Glutamatergic neuron (in vitro differentiated cells): ENCODE results near the gene MEN1. TPM values are rescaled to one million over a fixed set of nuclear protein-coding genes. Genes with fewer than 3 reads are reported as not detected.

Experiments
- DNase-seq: peaks from one replicate; pipeline ENCODE4 v3.0.0; 2022
- H3K27ac Mint-ChIP-seq: one replicate; pipeline ENCODE4 v1.8.0; 2020; ENCODE audit warnings: mild to moderate bottlenecking, mixed read lengths, inconsistent platforms; ENCODE audit not compliant: unreplicated experiment
- H3K27me3 Mint-ChIP-seq: one replicate; pipeline ENCODE4 v1.8.0; 2020; ENCODE audit warnings: mild to moderate bottlenecking, moderate library complexity, mixed read lengths, inconsistent platforms; ENCODE audit not compliant: unreplicated experiment
- H3K36me3 Mint-ChIP-seq: one replicate; pipeline ENCODE4 v1.8.0; 2020; ENCODE audit warnings: mild to moderate bottlenecking, mixed read lengths, inconsistent platforms; ENCODE audit not compliant: unreplicated experiment
- H3K4me1 Mint-ChIP-seq: one replicate; pipeline ENCODE4 v1.8.0; 2020; ENCODE audit warnings: mild to moderate bottlenecking, low read depth, mixed read lengths, inconsistent platforms; ENCODE audit not compliant: unreplicated experiment
- H3K4me3 Mint-ChIP-seq: one replicate; pipeline ENCODE4 v1.8.0; 2020; ENCODE audit warnings: mild to moderate bottlenecking, mixed read lengths, inconsistent platforms; ENCODE audit not compliant: unreplicated experiment
- H3K9me3 Mint-ChIP-seq: one replicate; pipeline ENCODE4 v1.8.0; 2020; ENCODE audit warnings: mild to moderate bottlenecking, moderate library complexity, mixed read lengths, inconsistent platforms; ENCODE audit not compliant: unreplicated experiment
- total RNA-seq: library from RNA; stranded (reverse); fragmentation: NEBNext Ultra II Directional; extraction: Animal tissue kit (Norgen Biotek cat#: 25700); gene quantifications from one replicate; pipeline ENCODE4 v1.2.1, GENCODE V29; 2021; ENCODE audit not compliant: unreplicated experiment
- TF ChIP-seq, protein P1 (sequence below): fragments of 200-600 bp; sonication (generic); IDR thresholded peaks from one replicate; pipeline ENCODE4 v1.5.0; 2021; ENCODE audit not compliant: partially characterized antibody, unreplicated experiment

The MEN1 gene
- total RNA-seq, 1 donor from 2014 or later: 39.7 TPM

DNA sequence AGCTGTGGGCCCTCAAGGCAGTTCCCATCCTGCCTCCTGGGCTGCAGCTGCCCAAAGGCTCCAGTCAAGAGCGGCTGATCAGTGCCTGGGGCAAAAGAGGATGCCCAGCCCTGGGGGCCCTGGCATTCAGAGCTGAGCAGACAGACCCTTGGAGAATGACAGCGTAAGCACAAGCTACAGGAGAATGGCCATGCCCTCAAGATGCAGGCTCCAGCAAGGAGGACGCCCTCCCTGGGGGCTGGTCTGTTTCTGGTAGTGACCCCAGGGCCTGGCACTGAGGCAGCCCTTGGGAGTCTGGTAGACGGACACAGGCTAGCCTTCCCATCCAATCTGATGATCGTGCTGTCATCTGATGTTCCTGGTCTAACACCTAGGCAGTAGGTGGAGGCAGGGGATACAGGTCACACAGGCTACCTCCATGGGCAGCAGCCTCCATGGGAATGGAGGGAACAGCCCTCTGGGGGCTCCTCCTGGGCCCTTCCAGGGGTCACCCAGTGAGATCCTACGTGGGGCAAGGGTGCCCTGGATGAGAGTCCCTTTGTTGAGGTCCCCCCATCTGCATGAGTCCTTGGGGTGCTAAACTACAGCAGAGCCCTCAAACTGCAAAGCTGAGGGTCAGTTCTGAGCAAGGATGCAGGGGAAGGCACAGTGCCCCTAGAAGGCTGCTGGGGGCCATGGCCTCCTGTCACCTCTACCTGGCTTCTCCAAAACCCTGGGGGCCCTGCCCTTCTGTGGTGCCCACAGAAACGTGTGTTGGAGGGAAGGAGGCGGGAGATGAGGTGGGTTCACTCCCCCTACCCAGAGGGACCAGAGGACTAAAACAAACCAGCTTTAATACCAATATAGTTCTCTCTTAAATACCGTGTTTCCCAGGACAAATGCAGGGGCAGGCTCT, 21.8 kb downstream of the MEN1 start:
- H3K27ac Mint-ChIP-seq: no peak overlapping the region

DNA sequence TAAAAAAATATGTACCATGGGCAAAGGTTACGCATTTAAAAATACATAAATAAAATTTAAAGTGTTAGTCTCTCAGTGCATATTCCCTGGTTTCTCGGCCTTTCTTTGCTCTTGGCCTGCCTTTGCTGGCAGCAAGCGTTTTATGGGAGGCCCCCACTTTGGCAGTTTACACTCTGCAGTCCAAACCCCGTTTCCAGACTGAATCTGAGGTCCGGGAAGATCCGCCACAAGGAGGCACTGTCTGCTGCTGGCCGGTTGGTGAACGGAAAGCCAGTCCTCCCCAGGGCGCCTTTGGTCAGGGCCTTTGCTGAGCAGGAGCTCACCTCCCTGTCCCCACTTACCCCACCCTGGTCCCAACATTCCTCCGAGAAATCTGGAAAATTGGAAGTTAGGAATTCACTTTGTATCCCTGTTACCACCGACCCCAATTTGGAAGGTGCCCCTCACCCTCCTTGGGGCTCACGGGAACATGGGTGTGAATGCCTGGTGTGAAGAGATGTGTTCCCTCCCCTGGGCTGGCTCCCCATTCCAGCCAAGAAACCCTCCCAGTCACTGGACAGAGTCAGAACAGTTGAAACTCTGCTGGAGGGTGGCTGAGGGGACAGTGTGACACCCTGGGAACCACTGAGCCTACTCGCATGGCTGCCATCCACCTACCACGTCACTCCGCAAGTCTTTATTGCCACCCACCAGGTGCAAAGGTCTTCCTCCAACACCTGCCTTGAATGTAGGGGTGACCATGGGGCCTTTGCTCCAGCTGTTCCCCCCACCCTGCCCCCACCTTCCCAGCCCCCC, 22.6 kb downstream of the MEN1 start:
- Mint-ChIP-seq H3K9me3 (no peaks in the 10 kb centered on the region), H3K4me1 (no peaks in the 10 kb centered on the region), H3K27me3 (peaks cover 6% of the 10 kb centered on the region), H3K27ac (no peak overlapping the region), H3K36me3 (no peaks in the 10 kb centered on the region), H3K4me3 (no peak overlapping the region)
- TF ChIP-seq, protein P1, sequence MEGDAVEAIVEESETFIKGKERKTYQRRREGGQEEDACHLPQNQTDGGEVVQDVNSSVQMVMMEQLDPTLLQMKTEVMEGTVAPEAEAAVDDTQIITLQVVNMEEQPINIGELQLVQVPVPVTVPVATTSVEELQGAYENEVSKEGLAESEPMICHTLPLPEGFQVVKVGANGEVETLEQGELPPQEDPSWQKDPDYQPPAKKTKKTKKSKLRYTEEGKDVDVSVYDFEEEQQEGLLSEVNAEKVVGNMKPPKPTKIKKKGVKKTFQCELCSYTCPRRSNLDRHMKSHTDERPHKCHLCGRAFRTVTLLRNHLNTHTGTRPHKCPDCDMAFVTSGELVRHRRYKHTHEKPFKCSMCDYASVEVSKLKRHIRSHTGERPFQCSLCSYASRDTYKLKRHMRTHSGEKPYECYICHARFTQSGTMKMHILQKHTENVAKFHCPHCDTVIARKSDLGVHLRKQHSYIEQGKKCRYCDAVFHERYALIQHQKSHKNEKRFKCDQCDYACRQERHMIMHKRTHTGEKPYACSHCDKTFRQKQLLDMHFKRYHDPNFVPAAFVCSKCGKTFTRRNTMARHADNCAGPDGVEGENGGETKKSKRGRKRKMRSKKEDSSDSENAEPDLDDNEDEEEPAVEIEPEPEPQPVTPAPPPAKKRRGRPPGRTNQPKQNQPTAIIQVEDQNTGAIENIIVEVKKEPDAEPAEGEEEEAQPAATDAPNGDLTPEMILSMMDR: peak; percentile 66
- peak; percentile 86 for DNase-seq

More for the DNA sequence above, 21.8 kb downstream of the MEN1 start:
- no peak overlapping the region for H3K4me3 Mint-ChIP-seq
- H3K27me3 Mint-ChIP-seq: peaks cover 9% of the 10 kb centered on the region
- no peak for DNase-seq
- no peaks in the 10 kb centered on the region for H3K36me3 Mint-ChIP-seq
- H3K4me1 Mint-ChIP-seq: no peaks in the 10 kb centered on the region
- TF ChIP-seq, protein P1: no peak
- no peaks in the 10 kb centered on the region for H3K9me3 Mint-ChIP-seq

DNA sequence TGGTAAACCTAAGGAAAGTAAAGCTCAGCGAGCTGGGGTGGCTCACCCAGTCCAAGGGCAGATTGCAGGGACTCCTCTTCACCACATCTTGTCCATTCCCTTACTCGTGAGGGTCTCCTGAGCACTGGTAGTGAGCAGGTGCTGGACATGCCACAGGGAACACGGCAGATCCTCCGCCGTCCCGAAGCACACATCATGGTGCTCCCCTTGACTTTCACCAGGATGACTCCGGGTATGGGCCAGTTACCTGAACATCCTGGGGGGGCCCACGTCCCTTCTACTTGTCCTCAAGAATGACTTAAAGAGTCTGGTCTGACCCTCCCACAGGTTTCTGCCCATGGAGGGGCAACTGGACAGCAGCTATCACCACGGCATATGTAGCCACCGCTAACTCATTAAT, 24.0 kb downstream of the MEN1 start:
- Mint-ChIP-seq H3K9me3 (no peaks in the 10 kb centered on the region), H3K4me1 (no peaks in the 10 kb centered on the region), H3K36me3 (no peaks in the 10 kb centered on the region), H3K27me3 (peaks cover 2% of the 10 kb centered on the region), H3K27ac (no peak overlapping the region), H3K4me3 (no peak overlapping the region)
- TF ChIP-seq, protein P1: no peak
- DNase-seq: no peak

DNA sequence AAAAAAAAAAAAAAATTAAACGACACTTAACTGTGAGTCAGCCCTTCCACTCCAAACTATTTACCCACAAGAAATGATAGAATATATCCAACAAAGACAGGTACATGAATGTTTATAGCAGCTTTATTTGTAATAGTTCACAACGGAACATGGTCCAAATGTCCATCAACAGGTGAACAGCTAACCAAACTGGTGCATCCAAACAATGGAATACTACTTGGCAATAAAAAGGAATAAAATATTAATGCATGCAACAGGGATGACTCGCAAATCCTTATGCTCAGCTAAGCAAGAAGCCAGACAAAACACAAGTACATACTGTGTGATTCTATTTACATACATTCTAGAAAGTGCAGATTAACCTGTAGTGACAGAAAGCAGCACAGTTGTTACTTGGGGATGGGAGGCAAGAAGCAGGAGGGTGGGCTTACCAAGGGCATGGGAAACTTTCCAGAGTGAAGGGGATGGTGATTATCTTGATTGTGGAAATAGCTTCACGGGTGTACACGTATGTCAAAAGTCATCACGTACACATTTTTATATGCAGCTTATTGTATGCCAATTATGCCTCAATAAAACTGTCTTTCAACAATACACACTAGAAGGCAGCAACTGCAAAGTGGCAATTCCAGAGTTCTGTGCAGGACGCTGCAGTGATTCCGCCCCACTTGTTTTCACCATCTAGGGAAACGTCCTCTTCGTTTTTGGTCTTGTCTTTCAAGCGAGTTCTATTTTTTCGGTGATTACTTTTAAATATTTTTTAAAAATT, 25.4 kb downstream of the MEN1 start:
- H3K9me3 Mint-ChIP-seq: no peaks in the 10 kb centered on the region
- no peaks in the 10 kb centered on the region for H3K4me1 Mint-ChIP-seq
- H3K36me3 Mint-ChIP-seq: no peaks in the 10 kb centered on the region
- DNase-seq: no peak
- H3K4me3 Mint-ChIP-seq: no peak overlapping the region
- no peaks in the 10 kb centered on the region for H3K27me3 Mint-ChIP-seq
- TF ChIP-seq, protein P1: no peak
- no peak overlapping the region for H3K27ac Mint-ChIP-seq
